ENCODE measurements around the gene RASA3.
"Not testable (repeated sequence)": the region's sequence is repeated elsewhere in the genome, so short reads cannot be mapped to it uniquely, and the experiment has no call there.

RASA3 gene

GRCh38 chr13:114110091-114110829 is 22.2 kb downstream of the RASA3 start:
- peak; percentile 65 for DNase-seq

- peak; percentile 90 for DNase-seq
Measured at GRCh38 chr13:114109641-114110041, 22.8 kb downstream of the RASA3 start.

- DNase-seq, result no peak
Measured at GRCh38 chr13:114108894-114109293, 23.5 kb downstream of the RASA3 start.

GRCh38 chr13:114108141-114108761 is 24.2 kb downstream of the RASA3 start:
- DNase-seq, result no peak

- DNase-seq, result peak; percentile 87
Measured at GRCh38 chr13:114107686-114108081, 24.7 kb downstream of the RASA3 start.

GRCh38 chr13:114106991-114107685 is 25.3 kb downstream of the RASA3 start:
- no peak for DNase-seq

GRCh38 chr13:114106526-114106925 is 25.9 kb downstream of the RASA3 start:
- no peak for DNase-seq

- DNase-seq, result no peak
Measured at GRCh38 chr13:114105521-114106225, 26.8 kb downstream of the RASA3 start.

GRCh38 chr13:114104655-114105520 is 27.5 kb downstream of the RASA3 start:
- no peak for DNase-seq

- DNase-seq, result no peak
Measured at GRCh38 chr13:114103801-114104654, 28.4 kb downstream of the RASA3 start.

GRCh38 chr13:114103289-114103621 is 29.2 kb downstream of the RASA3 start:
- not testable (repeated sequence) for DNase-seq

- no peak for DNase-seq
Measured at GRCh38 chr13:114102521-114103288, 29.7 kb downstream of the RASA3 start.

- DNase-seq, result no peak
Measured at GRCh38 chr13:114102131-114102520, 30.3 kb downstream of the RASA3 start.

GRCh38 chr13:114101358-114102130 is 30.9 kb downstream of the RASA3 start:
- DNase-seq, result no peak

- no peak for DNase-seq
Measured at GRCh38 chr13:114100446-114101357, 31.7 kb downstream of the RASA3 start.

- DNase-seq, result no peak
Measured at GRCh38 chr13:114099918-114100445, 32.4 kb downstream of the RASA3 start.

- peak; percentile 28 for DNase-seq
Measured at GRCh38 chr13:114099191-114099590, 33.2 kb downstream of the RASA3 start.

GRCh38 chr13:114098689-114099056 is 33.8 kb downstream of the RASA3 start:
- not testable (repeated sequence) for DNase-seq
